Measurements from ENCODE around the gene DAPL1.
"Not testable (repeated sequence)": the region's sequence is repeated elsewhere in the genome, so short reads cannot be mapped to it uniquely, and the experiment has no call there.

Gene DAPL1

GRCh38 chr2:158825021-158825420 is 29.9 kb downstream of the DAPL1 start:
- no peak for DNase-seq

- no peak for DNase-seq
Measured at GRCh38 chr2:158826965-158827364, 31.8 kb downstream of the DAPL1 start.

DNA sequence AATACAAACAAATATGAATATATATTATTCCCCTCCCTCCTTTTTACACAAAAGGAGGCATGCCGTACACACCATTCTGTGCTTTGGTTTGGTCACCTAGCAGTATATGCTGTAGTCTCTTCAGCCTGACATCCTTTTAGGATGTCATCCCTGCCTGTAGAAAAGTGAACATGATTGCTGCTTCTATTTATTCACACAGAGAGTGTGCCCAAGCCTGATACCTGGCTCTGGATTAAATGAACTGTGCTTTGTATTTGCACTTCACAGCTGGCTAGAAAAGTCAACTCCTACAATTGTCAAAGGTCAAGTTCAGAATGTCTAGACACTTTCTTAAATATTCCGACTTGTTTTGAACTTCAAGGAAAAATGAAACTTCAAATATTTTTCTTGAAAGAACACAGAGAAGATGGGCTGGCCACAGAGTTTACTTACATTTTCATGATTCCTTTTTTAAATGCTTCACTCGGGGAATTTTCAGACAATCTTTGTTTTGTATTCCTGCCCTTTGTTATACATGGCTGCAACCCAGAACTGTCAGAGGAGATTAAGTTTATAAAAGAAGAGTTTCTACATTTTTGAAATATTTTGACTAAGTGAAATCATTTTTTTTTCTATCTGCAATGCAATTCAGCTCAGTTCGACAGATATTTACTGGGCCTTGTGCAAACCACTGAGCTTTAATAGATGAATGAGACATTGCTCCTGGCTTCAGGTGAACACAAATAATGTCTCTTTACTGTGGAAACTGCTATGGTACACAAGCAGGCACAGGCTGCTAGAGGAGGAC is 33.5 kb downstream of the DAPL1 start:
- DNase-seq: no peak

DNA sequence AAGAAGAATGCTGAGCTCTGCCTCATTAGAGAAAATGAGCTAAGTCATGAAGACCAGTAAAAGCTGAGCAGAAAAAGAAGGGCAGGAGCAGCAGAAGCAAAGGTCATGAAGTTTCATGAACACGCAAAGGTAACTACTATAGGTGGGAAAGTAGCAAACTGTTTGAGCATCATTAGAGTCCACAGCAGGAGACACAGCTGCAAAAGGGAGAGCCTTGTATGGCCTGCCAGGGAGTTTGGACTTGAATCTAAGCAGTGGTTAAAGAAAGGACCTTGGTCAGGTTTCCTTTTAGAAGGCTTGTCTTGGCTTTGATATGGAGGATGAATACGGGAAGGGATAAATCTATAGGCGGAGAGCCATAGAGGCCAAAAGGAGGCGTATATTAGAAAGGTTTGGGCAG is 34.0 kb downstream of the DAPL1 start:
- DNase-seq: no peak

DNA sequence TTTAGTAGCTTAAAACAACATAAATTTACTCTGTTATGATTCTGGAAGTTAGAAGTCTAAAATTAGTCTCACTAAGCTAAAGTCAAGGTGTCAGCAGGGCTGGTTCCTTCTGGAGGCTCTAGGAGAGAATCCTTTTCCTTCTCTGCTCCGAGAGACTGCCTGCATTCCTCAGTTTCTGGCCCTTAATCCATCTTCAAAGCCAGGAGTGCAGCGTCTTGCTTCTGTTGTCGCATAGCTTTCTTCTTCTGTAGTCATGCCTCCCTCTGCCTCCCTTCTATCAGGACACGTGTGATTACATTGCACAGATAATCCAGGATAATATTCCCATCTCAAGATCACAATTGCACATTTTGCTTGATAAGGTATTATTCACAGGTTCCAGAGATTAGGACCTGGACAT is 35.1 kb downstream of the DAPL1 start:
- DNase-seq: no peak

GRCh38 chr2:158835431-158835830 is 40.3 kb downstream of the DAPL1 start:
- peak; percentile 38 to 60 (median 54) for DNase-seq

GRCh38 chr2:158837645-158838044 is 42.5 kb downstream of the DAPL1 start:
- DNase-seq: no peak

DNA sequence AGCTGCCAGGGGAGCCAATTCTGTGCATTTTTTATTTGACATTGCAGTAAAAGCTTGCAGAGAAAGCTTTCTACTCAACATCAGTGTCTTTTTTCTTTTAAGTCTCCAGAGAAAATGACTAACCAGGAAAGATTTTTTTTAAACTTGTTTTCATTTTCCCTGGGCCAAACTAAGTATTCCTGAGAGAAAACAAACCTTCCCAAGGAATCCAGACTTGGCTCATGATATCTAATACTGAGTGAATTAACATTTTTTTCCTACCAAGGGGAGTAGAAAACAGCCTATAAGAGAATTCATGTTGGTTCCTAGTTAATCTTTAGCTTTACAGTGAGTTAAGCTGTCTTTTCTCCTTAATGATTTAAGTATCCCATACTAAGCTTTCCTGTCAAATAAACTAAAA is 46.7 kb downstream of the DAPL1 start:
- DNase-seq: no peak

- DNase-seq: no peak
Measured at GRCh38 chr2:158845444-158845843, 50.3 kb downstream of the DAPL1 start.

- DNase-seq: peak in 2 of 3 donors; percentile 6 to 8
Measured at GRCh38 chr2:158845859-158846258, 50.7 kb downstream of the DAPL1 start.

- not testable (repeated sequence) for DNase-seq
Measured at GRCh38 chr2:158847526-158847925, 52.4 kb downstream of the DAPL1 start.

- DNase-seq: not testable (repeated sequence)
Measured at GRCh38 chr2:158848031-158848970, 53.2 kb downstream of the DAPL1 start.

GRCh38 chr2:158860179-158860578 is 65.1 kb downstream of the DAPL1 start:
- DNase-seq: not testable (repeated sequence)

- DNase-seq: not testable (repeated sequence)
Measured at GRCh38 chr2:158861626-158862025, 66.5 kb downstream of the DAPL1 start.

- DNase-seq: not testable (repeated sequence)
Measured at GRCh38 chr2:158865469-158865868, 70.4 kb downstream of the DAPL1 start.

Measured in suppressor macrophage treated with lipopolysaccharide for 1 hour (primary cell).